ENCODE measurements around the gene SLC9B2.

Gene SLC9B2

GRCh38 chr4:103060453-103061148, 16.0 kb downstream of the SLC9B2 start:
- TF ChIP-seq CTCF (IDR thresholded peaks at IDR 0.05; ENCODE audit: insufficient read depth, missing control alignments), result no peak
- DNase-seq (ENCODE audit: insufficient read length, low spot score) (no peak), FAIRE-seq (no peak)

GRCh38 chr4:103054030-103054429, 22.5 kb downstream of the SLC9B2 start:
- no peak for FAIRE-seq

GRCh38 chr4:103052779-103053178, 23.8 kb downstream of the SLC9B2 start:
- no peak for TF ChIP-seq CTCF (IDR thresholded peaks at IDR 0.05; ENCODE audit: insufficient read depth, missing control alignments)
- FAIRE-seq, result no peak
- DNase-seq (ENCODE audit: insufficient read length, low spot score), result no peak

More at GRCh38 chr4:103054030-103054429, 22.5 kb downstream of the SLC9B2 start:
- TF ChIP-seq CTCF (IDR thresholded peaks at IDR 0.05; ENCODE audit: insufficient read depth, missing control alignments), result no peak
- DNase-seq (ENCODE audit: insufficient read length, low spot score), result no peak

GRCh38 chr4:103052145-103052544, 24.4 kb downstream of the SLC9B2 start:
- FAIRE-seq (no peak), DNase-seq (ENCODE audit: insufficient read length, low spot score) (no peak)
- no peak for TF ChIP-seq CTCF (IDR thresholded peaks at IDR 0.05; ENCODE audit: insufficient read depth, missing control alignments)

GRCh38 chr4:103050736-103051436, 25.7 kb downstream of the SLC9B2 start:
- DNase-seq (ENCODE audit: insufficient read length, low spot score) (no peak), FAIRE-seq (no peak)
- no peak for TF ChIP-seq CTCF (IDR thresholded peaks at IDR 0.05; ENCODE audit: insufficient read depth, missing control alignments)

GRCh38 chr4:103046416-103047290, 29.9 kb downstream of the SLC9B2 start:
- FAIRE-seq, result peak; percentile 84
- TF ChIP-seq CTCF (IDR thresholded peaks at IDR 0.05; ENCODE audit: insufficient read depth, missing control alignments), result peak; percentile 72
- no peak for DNase-seq (ENCODE audit: insufficient read length, low spot score)

All from D721Med (cell line).